Naive thymus-derived CD8-positive, alpha-beta T cell (primary cell): Measurements from ENCODE around the gene CLMN. TPM values are rescaled to one million over a fixed set of nuclear protein-coding genes. Genes with fewer than 3 reads are reported as not detected.
A peak's percentile ranks its signal among the peaks of the same experiment; 100 is the strongest.

Experiments used
- ATAC-seq, 2 donors: fragments of 150-1000 bp; cut with Tn5 transposase in 1 of 2; sonication (Bioruptor Pico), chemical (Tn5 transposase) in 1 of 2; 1 replicate in 1 of 2; 2 replicates in 1 of 2; pipeline ENCODE4 v1.10.0; 2021; ENCODE audit warnings: mild to moderate bottlenecking in 2 of 2, moderate library complexity in 2 of 2
- POLR2A ChIA-PET: fragments of 350-600 bp; sonication (Branson Sonifier 250); formaldehyde crosslinking; loops from one replicate; lab custom pipeline; 2021; ENCODE audit warnings: antibody characterized with exemption; lab: Charles Lee
- DNase-seq, 10 donors: peaks; one replicate each; pipeline versions ENCODE4 v3.0.0 to v3.0.0-alpha.2; 2020 to 2022
- H3K27ac Mint-ChIP-seq, 10 donors: one replicate each; pipeline ENCODE4 v1.8.0; 2020 to 2022; ENCODE audit warnings: mild to moderate bottlenecking in 10 of 10, mixed read lengths in 10 of 10, moderate library complexity in 4 of 10, inconsistent platforms in 1 of 10
- H3K27me3 Mint-ChIP-seq, 5 donors: one replicate each; pipeline ENCODE4 v1.8.0; 2021 to 2022; ENCODE audit warnings: mixed read lengths in 5 of 5
- H3K36me3 Mint-ChIP-seq, 3 donors: one replicate each; pipeline ENCODE4 v1.8.0; 2020 to 2022; ENCODE audit warnings: mixed read lengths in 3 of 3, mild to moderate bottlenecking in 2 of 3, inconsistent platforms in 1 of 3
- H3K4me1 Mint-ChIP-seq, 4 donors: one replicate each; pipeline ENCODE4 v1.8.0; 2021 to 2022; ENCODE audit warnings: mixed read lengths in 4 of 4
- H3K4me3 Mint-ChIP-seq, 10 donors: one replicate each; pipeline ENCODE4 v1.8.0; 2020 to 2022; ENCODE audit warnings: mild to moderate bottlenecking in 10 of 10, mixed read lengths in 10 of 10, moderate library complexity in 6 of 10, inconsistent platforms in 1 of 10
- H3K9me3 Mint-ChIP-seq, 9 donors: one replicate each; pipeline ENCODE4 v1.8.0; 2020 to 2022; ENCODE audit warnings: mixed read lengths in 9 of 9, mild to moderate bottlenecking in 3 of 9, inconsistent platforms in 1 of 9, moderate library complexity in 1 of 9
- polyA plus RNA-seq, 3 donors: library from polyadenylated mRNA; unstranded; fragments of 300-500 nt; fragmentation: Illumina TruSeq; gene quantifications; one replicate each; pipeline ENCODE4 v1.2.3, GENCODE V29; 2021
- total RNA-seq, 8 experiments: library from RNA in 2 of 8; stranded (reverse) in 2 of 8; gene quantifications; one replicate each; pipeline ENCODE4 v1.2.3 and lab custom pipeline; 2021 to 2026

The CLMN gene
- total and polyA plus RNA-seq, 5 experiments from 2014 or later = 0.07 to 2.2 (median 0.32) TPM

DNA sequence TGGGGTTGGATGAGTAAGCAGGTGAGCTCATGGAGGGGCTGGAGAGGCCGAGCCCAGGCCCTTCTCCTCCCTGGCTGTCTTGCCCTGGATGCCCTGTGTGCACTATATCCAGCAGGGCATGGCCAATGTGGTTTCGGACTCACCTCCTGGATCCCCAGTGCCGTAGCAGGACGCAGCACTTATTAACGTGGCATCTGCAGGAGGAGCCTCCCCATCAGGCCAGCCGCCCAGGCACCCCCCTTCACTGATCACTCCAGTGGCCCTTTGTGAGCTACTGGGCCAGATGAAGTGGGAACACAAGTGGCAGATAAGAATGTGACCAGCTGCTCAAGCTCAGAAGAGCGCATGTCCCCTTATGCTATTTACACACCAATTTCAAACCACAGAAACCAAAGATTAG is 119.3 kb downstream of the CLMN start:
- Mint-ChIP-seq H3K27me3 (peaks cover 0 to 6% (median 3%) of the 10 kb centered on the region in 5 donors), H3K36me3 (peaks cover 0 to 14% (median 2%) of the 10 kb centered on the region in 3 donors), H3K4me1 (peaks cover 0 to 7% (median 3%) of the 10 kb centered on the region in 4 donors), H3K4me3 (no peak overlapping the region), H3K9me3 (peaks cover 0 to 13% (median 6%) of the 10 kb centered on the region in 9 donors), H3K27ac (no peak overlapping the region)
- DNase-seq (no peak), ATAC-seq (no peak)
- POLR2A ChIA-PET = no interaction called here

- peaks cover 0 to 7% (median 3%) of the 10 kb centered on the region in 4 donors for H3K4me1 Mint-ChIP-seq
- ATAC-seq = no peak
- peaks cover 0 to 4% (median 2%) of the 10 kb centered on the region in 3 donors for H3K36me3 Mint-ChIP-seq
- H3K4me3 Mint-ChIP-seq = peak overlapping the region in 2 of 10 donors; percentile 16 to 59
- peaks cover 0 to 4% (median 0%) of the 10 kb centered on the region in 9 donors for H3K9me3 Mint-ChIP-seq
- DNase-seq = no peak
- H3K27me3 Mint-ChIP-seq = peaks cover 0 to 6% (median 2%) of the 10 kb centered on the region in 5 donors
- peak overlapping the region in 1 of 10 donors; percentile 40 for H3K27ac Mint-ChIP-seq
- POLR2A ChIA-PET = no interaction called here
Measured at GRCh38 chr14:95199298-95199983, 120.3 kb downstream of the CLMN start.

DNA sequence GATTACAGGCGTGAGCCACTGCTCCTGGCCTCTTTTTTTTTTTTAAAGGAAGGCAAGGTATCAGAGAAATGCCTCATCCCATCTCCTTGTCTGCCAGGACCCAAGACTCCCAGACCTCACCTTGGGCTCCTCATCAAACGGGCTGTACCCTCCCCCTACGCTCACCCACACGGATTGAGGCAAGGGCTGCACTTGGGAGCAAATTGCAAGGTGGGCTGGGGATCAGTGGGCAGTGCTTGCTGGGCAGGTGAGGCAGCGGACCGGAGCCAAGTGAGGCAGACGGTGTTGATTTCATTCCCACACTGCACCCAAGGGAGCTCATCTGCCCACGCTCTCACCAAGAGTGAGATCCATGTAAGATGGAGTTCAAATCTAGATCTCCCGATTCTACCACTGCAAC is 121.4 kb downstream of the CLMN start:
- H3K4me3 Mint-ChIP-seq = no peak overlapping the region
- no peak overlapping the region for H3K27ac Mint-ChIP-seq
- no peaks in the 10 kb centered on the region for H3K9me3 Mint-ChIP-seq
- H3K36me3 Mint-ChIP-seq = peaks cover 0 to 2% (median 0%) of the 10 kb centered on the region in 3 donors
- POLR2A ChIA-PET = no interaction called here
- H3K4me1 Mint-ChIP-seq = peaks cover 0 to 7% (median 3%) of the 10 kb centered on the region in 4 donors
- ATAC-seq (no peak), DNase-seq (no peak)
- peaks cover 0 to 6% (median 0%) of the 10 kb centered on the region in 5 donors for H3K27me3 Mint-ChIP-seq

- no peak overlapping the region for H3K4me3 Mint-ChIP-seq
- peaks cover 0 to 2% (median 0%) of the 10 kb centered on the region in 3 donors for H3K36me3 Mint-ChIP-seq
- H3K4me1 Mint-ChIP-seq = peaks cover 0 to 7% (median 3%) of the 10 kb centered on the region in 4 donors
- no peaks in the 10 kb centered on the region for H3K9me3 Mint-ChIP-seq
- H3K27me3 Mint-ChIP-seq = peaks cover 0 to 6% (median 0%) of the 10 kb centered on the region in 5 donors
- peak overlapping the region in 2 of 10 donors; percentile 57 to 69 for H3K27ac Mint-ChIP-seq
- DNase-seq = no peak
- ATAC-seq = no peak
- POLR2A ChIA-PET = no interaction called here
Measured at GRCh38 chr14:95197551-95197950, 122.2 kb downstream of the CLMN start.

GRCh38 chr14:95196826-95197545 is 122.7 kb downstream of the CLMN start:
- no peak for DNase-seq
- Mint-ChIP-seq H3K4me3 (no peak overlapping the region), H3K27ac (peak overlapping the region in 3 of 10 donors; percentile 5 to 69 (median 23)), H3K9me3 (no peaks in the 10 kb centered on the region), H3K36me3 (peaks cover 0 to 2% (median 0%) of the 10 kb centered on the region in 3 donors), H3K27me3 (peaks cover 0 to 6% (median 0%) of the 10 kb centered on the region in 5 donors), H3K4me1 (peaks cover 0 to 7% (median 3%) of the 10 kb centered on the region in 4 donors)
- no peak for ATAC-seq
- POLR2A ChIA-PET = no interaction called here

DNA sequence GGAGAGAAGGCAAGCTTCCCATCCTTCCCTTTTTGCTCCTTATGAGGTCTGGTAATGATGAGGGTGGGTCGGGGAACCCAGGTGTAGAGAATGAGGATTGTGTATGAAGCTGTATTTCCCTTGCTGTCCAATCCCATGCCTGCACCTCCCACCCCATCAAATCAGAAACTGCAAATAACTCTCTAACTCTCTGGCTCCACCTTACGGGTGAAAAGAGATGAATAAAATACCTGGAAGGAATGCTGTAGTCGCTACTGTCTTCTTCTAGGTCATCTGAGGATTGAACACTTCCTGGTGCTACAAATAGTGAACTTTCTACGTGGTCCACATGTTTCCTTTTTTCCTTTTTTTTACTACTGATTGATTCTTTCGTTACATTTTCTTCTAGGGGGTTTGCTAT is 123.4 kb downstream of the CLMN start:
- DNase-seq (peak in 3 of 10 donors; percentile 20 to 43 (median 35)), ATAC-seq (peak; percentile 52 to 74)
- H3K4me3 Mint-ChIP-seq = no peak overlapping the region
- POLR2A ChIA-PET = no interaction called here
- no peaks in the 10 kb centered on the region for H3K9me3 Mint-ChIP-seq
- no peak overlapping the region for H3K27ac Mint-ChIP-seq
- peaks cover 0 to 2% (median 0%) of the 10 kb centered on the region in 3 donors for H3K36me3 Mint-ChIP-seq
- peaks cover 0 to 6% (median 0%) of the 10 kb centered on the region in 5 donors for H3K27me3 Mint-ChIP-seq
- peaks cover 0 to 7% (median 3%) of the 10 kb centered on the region in 4 donors for H3K4me1 Mint-ChIP-seq

DNA sequence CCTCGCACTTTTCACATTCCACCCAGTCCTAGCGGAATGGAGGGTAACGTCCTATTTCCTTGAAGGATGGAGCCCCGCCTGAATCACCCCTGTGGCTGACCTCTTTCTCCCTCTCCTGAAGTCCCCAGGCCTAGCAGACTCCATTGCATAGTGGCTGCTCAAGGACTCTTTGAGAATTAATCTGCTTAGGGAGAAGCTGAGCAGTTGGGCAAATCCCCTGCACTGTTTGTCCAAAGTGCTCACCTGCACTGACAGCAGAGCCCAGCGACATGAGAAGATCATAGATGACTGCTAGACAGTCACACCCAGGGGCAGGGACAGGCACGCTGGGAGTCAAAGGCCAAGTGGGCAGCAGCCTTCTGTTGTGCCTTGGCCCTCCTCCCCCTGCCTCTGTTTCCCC is 124.7 kb downstream of the CLMN start:
- peak overlapping the region in 1 of 10 donors; percentile 24 for H3K27ac Mint-ChIP-seq
- no peak overlapping the region for H3K4me3 Mint-ChIP-seq
- H3K36me3 Mint-ChIP-seq = peaks cover 0 to 2% (median 0%) of the 10 kb centered on the region in 3 donors
- ATAC-seq (no peak), DNase-seq (no peak)
- H3K27me3 Mint-ChIP-seq = peaks cover 0 to 6% (median 0%) of the 10 kb centered on the region in 5 donors
- H3K9me3 Mint-ChIP-seq = no peaks in the 10 kb centered on the region
- POLR2A ChIA-PET = no interaction called here
- peaks cover 0 to 7% (median 3%) of the 10 kb centered on the region in 4 donors for H3K4me1 Mint-ChIP-seq

GRCh38 chr14:95193081-95193480 is 126.6 kb downstream of the CLMN start:
- POLR2A ChIA-PET = no interaction called here
- no peak for DNase-seq
- no peak for ATAC-seq
- Mint-ChIP-seq H3K4me1 (peaks cover 0 to 7% (median 3%) of the 10 kb centered on the region in 4 donors), H3K27ac (no peak overlapping the region), H3K27me3 (peaks cover 0 to 2% (median 0%) of the 10 kb centered on the region in 5 donors), H3K4me3 (no peak overlapping the region), H3K9me3 (peaks cover 0 to 4% (median 0%) of the 10 kb centered on the region in 9 donors), H3K36me3 (peaks cover 0 to 3% (median 2%) of the 10 kb centered on the region in 3 donors)

- DNase-seq (no peak), ATAC-seq (no peak)
- no peak overlapping the region for H3K27ac Mint-ChIP-seq
- H3K4me1 Mint-ChIP-seq = peaks cover 0 to 7% (median 3%) of the 10 kb centered on the region in 4 donors
- peaks cover 0 to 6% (median 0%) of the 10 kb centered on the region in 9 donors for H3K9me3 Mint-ChIP-seq
- no peak overlapping the region for H3K4me3 Mint-ChIP-seq
- peaks cover 0 to 4% (median 2%) of the 10 kb centered on the region in 5 donors for H3K27me3 Mint-ChIP-seq
- POLR2A ChIA-PET = no interaction called here
- peaks cover 0 to 8% (median 2%) of the 10 kb centered on the region in 3 donors for H3K36me3 Mint-ChIP-seq
Measured at GRCh38 chr14:95192311-95192710, 127.4 kb downstream of the CLMN start.

GRCh38 chr14:95191445-95192199 is 128.1 kb downstream of the CLMN start:
- DNase-seq (no peak), ATAC-seq (no peak)
- H3K4me3 Mint-ChIP-seq = no peak overlapping the region
- H3K9me3 Mint-ChIP-seq = peaks cover 0 to 6% (median 0%) of the 10 kb centered on the region in 9 donors
- no peak overlapping the region for H3K27ac Mint-ChIP-seq
- H3K36me3 Mint-ChIP-seq = peaks cover 0 to 8% (median 0%) of the 10 kb centered on the region in 3 donors
- POLR2A ChIA-PET = no interaction called here
- peaks cover 0 to 5% (median 3%) of the 10 kb centered on the region in 4 donors for H3K4me1 Mint-ChIP-seq
- peaks cover 4 to 9% (median 7%) of the 10 kb centered on the region in 5 donors for H3K27me3 Mint-ChIP-seq

DNA sequence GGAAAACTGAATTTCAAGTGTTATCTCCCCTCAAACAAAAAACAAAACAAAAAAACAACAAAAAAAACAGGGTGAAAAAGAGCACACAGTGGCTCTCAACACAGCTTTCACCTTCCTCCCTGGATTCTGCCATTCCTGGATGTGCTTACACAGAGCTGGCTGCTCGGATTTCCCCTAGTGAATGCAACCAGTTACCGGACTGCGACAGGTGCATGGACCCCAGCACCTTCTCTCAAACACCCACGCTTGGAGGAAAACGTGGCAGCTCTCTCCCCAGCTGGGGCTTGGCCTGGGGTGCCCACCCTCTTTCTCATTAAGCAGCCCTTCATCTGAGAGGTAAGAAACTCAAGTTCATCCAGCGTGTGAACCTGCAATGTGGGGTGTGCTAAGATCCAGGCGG is 128.9 kb downstream of the CLMN start:
- Mint-ChIP-seq H3K27ac (no peak overlapping the region), H3K4me3 (no peak overlapping the region)
- POLR2A ChIA-PET = no interaction called here

DNA sequence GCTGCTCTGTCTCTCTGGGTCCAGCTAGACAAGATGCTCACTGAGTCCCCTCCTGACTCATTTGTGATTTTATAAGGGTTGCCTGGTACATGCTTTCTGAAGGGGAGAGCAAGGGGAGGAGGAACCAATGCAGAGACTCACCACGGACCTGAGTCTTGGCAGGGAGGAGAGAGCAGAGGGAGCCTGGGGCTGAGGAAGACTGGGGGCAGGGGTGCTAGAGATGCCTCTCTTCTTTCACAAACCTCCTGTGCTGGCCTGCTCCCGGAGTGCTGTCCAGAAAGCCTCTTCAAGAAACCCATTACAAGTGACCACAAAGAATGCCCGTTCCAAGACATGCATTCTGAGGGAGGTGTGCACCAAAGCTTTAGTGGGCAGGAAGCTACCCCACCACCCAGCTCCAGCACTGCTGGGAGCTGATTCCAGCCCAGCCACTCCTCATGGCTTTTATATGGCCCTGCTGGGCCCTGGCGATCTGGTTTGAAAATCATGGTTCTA is 129.3 kb downstream of the CLMN start:
- DNase-seq = no peak
- Mint-ChIP-seq H3K4me1 (peaks cover 0 to 5% (median 3%) of the 10 kb centered on the region in 4 donors), H3K9me3 (peaks cover 0 to 7% (median 0%) of the 10 kb centered on the region in 9 donors), H3K27me3 (peaks cover 6 to 22% (median 15%) of the 10 kb centered on the region in 5 donors), H3K4me3 (no peak overlapping the region), H3K36me3 (peaks cover 0 to 8% (median 0%) of the 10 kb centered on the region in 3 donors), H3K27ac (no peak overlapping the region)
- no peak for ATAC-seq
- POLR2A ChIA-PET = no interaction called here

More for the DNA sequence above, 128.9 kb downstream of the CLMN start:
- H3K4me1 Mint-ChIP-seq = peaks cover 0 to under 1% (median under 1%) of the 10 kb centered on the region in 4 donors
- peaks cover 0 to 8% (median 0%) of the 10 kb centered on the region in 3 donors for H3K36me3 Mint-ChIP-seq
- peaks cover 4 to 17% (median 11%) of the 10 kb centered on the region in 5 donors for H3K27me3 Mint-ChIP-seq
- no peak for ATAC-seq
- H3K9me3 Mint-ChIP-seq = peaks cover 0 to 6% (median 0%) of the 10 kb centered on the region in 9 donors
- no peak for DNase-seq
